Stimulated activated CD8-positive, alpha-beta memory T cell treated with anti-CD3 and anti-CD28 coated beads, Interleukin-7, amount 100 ng/mL, for 1 hour (primary cell): Measurements from ENCODE around the gene CELA3B.
"Not testable (repeated sequence)": the region's sequence is repeated elsewhere in the genome, so short reads cannot be mapped to it uniquely, and the experiment has no call there.

ENCODE experiments used
- DNase-seq, 2 donors: peaks; one replicate each; pipeline ENCODE4 v3.0.0-alpha.2; 2020; ENCODE audit warnings: low read depth in 2 of 2

CELA3B gene

GRCh38 chr1:21976703-21977239 lies at the start of gene CELA3B:
CELA3B (plus strand) TSS chr1:21977022; CDS start chr1:21977040, 18 bp downstream.
- not testable (repeated sequence) for DNase-seq

GRCh38 chr1:21927533-21928237 lies 49.1 kb upstream of the CELA3B start:
- DNase-seq, result no peak

GRCh38 chr1:21930080-21930571 lies 46.7 kb upstream of the CELA3B start:
- DNase-seq, result no peak

- DNase-seq, result no peak
Observed at GRCh38 chr1:21930629-21931170, 46.1 kb upstream of the CELA3B start.

DNA sequence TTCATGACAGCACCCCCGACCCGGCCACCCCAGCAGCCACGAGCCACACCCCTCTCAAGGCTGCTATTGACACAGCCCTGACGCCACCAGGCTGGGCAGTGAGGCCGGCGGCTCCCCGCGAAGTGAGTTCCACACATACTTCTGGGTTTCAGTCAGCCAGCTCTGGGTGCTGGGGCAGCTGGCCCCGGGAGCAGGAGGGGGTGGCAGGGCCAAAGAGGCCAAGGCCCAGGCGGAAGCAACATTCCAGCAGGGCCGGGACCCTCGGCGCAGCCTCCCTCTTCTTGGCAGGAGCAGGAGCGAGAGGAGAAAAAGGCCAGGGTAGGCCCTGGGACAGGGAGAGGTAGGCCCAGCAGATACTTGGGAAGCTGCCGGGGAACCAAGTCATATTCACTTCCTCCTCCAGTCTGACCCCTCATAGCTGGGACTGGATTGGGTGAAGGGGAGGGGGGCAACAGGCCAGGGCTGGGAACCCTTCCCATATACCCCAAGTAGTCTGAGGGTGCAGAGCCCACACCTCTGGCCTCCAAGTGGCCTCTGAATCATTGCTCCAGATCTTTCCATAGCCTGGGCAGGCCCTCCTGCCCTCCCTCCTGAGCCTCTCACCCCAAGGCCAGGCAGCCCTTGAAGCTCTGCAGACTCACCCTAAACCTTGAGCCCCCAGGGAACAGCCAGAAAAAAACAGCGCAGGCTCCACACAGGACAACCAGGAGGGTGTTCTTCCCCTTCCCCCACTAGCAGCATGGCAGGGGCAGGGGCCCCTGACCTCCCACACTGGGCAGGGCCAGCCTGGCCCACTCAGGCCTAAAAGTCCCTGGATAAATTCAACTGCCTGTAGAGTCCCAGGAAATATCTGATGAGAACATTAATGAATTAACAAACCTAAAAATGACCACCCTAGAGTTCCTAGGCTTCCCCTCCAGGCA lies 45.4 kb upstream of the CELA3B start:
- DNase-seq, result no peak

DNA sequence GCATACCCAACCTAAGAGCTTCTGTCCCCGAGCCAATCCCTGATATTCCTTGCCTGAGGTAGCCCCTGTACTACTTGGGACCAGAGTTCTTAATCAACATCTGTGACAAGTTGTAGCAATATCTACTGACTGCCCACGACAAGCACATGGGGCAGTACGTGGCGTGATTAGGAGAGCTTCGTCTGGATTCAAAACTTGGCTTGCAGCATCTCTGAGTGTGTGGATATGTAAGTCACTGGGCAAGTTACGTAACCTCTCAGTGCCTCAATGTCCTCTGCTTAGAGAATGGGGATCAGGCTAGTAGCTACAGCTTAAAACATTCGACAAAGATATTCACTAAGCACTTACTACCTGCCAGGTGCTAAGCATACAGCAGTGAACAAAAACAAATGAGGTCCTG lies 44.7 kb upstream of the CELA3B start:
- no peak for DNase-seq

- DNase-seq, result no peak
Observed at GRCh38 chr1:21933397-21934248, 43.2 kb upstream of the CELA3B start.

DNA sequence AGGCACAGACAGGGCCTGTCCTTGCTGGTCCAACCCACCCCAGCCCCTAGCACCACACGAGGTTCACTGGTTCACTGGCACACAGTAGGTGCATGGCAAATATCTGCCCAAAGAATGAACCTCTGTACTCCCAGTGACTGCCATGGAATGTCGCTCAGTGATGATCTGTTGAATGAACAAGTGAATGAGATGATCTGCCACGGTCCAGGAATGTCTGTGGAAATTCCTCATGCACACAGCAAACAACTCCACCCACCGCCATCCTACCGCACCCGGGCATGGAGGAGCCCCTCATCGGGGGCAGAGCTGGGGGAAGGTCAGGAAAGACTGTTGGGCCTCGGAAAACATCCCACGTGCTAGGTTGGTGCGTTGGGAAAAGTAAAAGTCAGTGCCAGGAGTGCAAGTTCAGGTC lies 41.4 kb upstream of the CELA3B start:
- no peak for DNase-seq

GRCh38 chr1:21935891-21936365 lies 40.9 kb upstream of the CELA3B start:
- no peak for DNase-seq

- DNase-seq, result no peak
Observed at GRCh38 chr1:21936366-21937031, 40.3 kb upstream of the CELA3B start.

GRCh38 chr1:21937034-21937371 lies 39.8 kb upstream of the CELA3B start, which contains the start of gene HSPG2:
HSPG2 (minus strand) TSS chr1:21937310; CDS start chr1:21937217, 93 bp downstream.
- no peak for DNase-seq

DNA sequence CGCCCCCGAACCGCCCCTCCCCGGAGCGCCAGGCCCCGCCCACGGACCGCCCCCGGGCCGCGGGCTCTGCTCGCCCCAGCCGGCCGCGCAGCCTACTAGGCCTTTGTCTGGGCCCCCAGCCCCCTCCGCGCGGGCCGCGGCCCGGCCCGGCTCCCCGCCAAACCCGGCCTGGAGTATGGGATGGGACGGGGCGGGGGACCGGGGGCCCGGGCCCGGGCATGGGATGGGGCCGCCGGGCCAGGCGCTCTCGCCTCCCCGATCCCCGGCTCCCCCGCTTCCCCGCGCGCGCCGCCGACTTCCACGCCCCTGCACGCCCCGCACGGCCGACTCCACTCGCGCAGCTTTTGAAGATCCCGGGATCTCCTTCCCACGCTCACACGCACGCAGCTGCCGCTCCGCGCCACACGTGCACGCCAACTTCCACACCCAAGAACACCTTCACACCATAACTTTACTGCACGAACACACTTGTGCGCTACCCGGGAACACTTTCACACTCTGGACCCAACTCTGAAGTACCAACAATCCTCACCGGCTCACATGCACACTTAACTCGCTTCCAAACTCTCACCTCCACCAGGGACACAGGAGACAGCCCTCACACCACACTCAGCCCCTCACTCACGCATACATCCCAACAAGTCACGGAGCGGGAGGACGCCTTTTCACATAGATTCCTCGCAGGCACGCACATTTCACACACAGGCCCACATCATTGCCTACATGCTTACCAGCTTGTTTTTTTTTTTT lies 39.3 kb upstream of the CELA3B start:
- DNase-seq, result peak; percentile 31 to 41

DNA sequence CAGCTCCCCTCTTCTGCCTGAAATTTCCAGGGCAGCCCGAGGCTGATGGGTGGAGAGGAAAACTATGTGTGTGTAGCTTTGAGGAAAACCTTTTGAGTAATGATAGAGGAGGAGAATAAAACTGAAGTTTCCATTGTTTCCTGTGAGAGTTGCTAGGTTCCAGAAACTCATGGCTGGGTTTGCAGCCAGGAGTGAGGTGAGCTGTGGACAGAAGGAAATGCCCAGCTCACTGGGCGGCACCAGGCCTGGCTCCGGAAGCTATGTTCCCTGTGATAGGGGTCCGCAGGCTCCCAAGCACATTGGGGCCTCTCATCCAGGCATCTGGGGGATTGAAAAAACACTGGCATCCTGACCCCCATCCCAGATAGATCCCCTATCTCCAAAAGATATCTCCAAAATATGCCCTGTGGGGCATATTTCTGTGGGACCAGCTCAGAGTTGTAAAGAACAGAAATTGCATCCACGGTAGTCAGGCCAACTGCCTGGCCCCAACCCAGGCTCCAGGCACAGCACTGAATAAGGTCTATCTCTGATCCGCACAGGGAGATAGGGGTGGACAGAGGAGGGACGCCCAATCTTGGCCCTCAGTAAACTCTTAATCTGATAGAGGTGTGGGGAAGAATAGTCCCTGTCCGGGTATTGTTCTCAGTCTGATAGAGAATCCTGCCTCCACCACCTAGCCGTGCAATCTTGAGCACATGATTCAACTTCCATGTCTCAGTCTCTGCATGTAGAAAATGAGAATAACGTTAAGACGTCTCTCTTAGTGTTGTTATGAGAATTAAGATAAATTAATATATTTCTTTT lies 37.9 kb upstream of the CELA3B start:
- DNase-seq, result no peak

- DNase-seq, result no peak
Observed at GRCh38 chr1:21939650-21940374, 37.0 kb upstream of the CELA3B start.

DNA sequence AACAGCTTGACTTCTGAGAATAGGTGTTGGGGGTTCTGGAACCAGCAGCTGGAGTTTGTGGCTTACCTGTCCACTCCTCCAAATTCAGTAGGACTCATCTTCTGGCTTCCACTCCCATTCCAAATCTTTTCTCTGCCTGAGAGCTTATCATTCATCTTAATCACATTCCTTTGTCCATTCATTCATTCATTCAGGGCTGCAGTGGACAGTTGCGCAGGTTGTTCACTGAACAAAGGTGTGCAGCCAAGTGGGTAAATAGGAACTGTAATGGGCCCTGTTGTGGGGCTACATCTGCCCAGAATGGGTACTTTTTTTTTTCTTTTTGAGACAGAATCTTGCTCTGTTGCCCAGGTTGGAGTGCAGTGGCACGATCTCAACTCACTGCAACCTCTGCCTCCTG lies 36.3 kb upstream of the CELA3B start:
- DNase-seq, result no peak

DNA sequence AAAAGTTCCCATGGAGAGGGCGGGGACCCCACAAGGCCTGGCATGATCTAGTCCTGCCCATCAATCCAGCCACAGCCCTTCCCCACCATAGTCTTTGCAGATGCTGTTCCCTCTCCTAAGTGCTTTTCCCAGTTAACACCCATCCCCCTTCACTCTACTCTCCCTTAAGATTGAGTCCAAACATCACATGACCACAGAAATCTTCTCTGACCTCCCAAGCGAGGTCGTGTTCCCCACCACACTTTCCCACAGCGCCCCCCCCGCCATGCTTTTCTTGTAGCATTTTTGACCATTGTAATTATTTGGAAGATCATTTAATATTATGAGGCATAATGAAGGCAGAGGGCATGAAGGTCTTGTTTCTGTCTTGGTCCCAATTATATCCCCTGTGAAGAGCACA lies 35.5 kb upstream of the CELA3B start:
- no peak for DNase-seq

DNA sequence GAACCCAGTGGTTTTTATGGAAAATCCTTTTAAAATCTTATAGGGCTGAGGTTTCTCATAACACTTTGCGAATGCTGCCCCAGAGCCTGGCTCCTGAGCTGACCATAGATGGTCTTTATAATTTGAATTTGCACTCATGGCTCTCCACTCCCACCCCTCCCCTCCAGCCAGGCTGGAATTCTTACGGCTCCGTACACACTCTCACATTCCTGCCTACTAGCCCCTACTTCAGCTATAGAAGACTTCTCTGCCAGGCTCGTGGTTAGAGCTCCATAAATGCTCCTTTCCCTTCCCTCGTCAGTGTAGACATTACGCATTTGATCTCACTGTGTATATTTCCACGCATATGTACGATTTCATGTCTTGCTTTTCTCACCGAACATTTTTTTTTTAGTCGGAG lies 34.4 kb upstream of the CELA3B start:
- no peak for DNase-seq

GRCh38 chr1:21942959-21943640 lies 33.7 kb upstream of the CELA3B start:
- not testable (repeated sequence) for DNase-seq
